HepG2 (cell line): ENCODE data around the gene PEX14. TPM values are rescaled to one million over a fixed set of nuclear protein-coding genes. Genes with fewer than 3 reads are reported as not detected.

Experiments
- ATAC-seq: fragments of 200-7000 bp; cut with Tn5 transposase; 3 replicates; pipeline ENCODE4 v1.9.1; 2020; ENCODE audit warnings: mild to moderate bottlenecking, moderate library complexity
- BruUV-seq: library from RNA; stranded (reverse); fragments of 400-500 nt; replicated peaks from 2 replicates; lab custom pipeline; 2021; lab: Mats Ljungman, UMichigan
- CTCF ChIA-PET: fragments of 300-600 bp; formaldehyde crosslinking; extraction: SDS; loops from one replicate; lab custom pipeline; 2021; ENCODE audit warnings: low total read pairs, inconsistent platforms, low intra/inter-chr PET ratio; lab: Yijun Ruan, JAX
- POLR2A ChIA-PET: fragments of 350-600 bp; sonication (Branson Sonifier 250); formaldehyde crosslinking; loops from one replicate; lab custom pipeline; 2020; ENCODE audit warnings: antibody characterized with exemption, inconsistent platforms; lab: Yijun Ruan, JAX
- DNase-seq: peaks from one replicate; pipeline ENCODE4 v3.0.0-alpha.2; 2015; ENCODE audit warnings: low spot score
- FAIRE-seq: peaks from 3 replicates; lab custom pipeline; 2011; peaks lifted over from hg19 to GRCh38; lab: Jason Lieb, UNC
- H2AFZ ChIP-seq: one replicate; pipeline ENCODE4 v1.6.1; 2011; ENCODE audit warnings: low read length, inconsistent platforms
- H3K27ac ChIP-seq: fragments of 300-600 bp; 3 replicates; pipeline ENCODE4 v1.8.0; 2011; ENCODE audit warnings: mixed run types, mild to moderate bottlenecking, mixed read lengths, low read length, inconsistent platforms; ENCODE audit not compliant: insufficient read depth; ENCODE audit errors: extremely low read length
- H3K27me3 ChIP-seq, 2 experiments: fragments of 200-600 bp in 1 of 2; 2 replicates in 1 of 2; 3 replicates in 1 of 2; pipeline versions ENCODE4 v1.6.0 to v1.8.0; 2011; ENCODE audit warnings: low read length in 2 of 2, mild to moderate bottlenecking in 2 of 2, moderate library complexity in 2 of 2, inconsistent platforms in 1 of 2; ENCODE audit not compliant: insufficient read depth in 2 of 2, control insufficient read depth in 1 of 2
- H3K36me3 ChIP-seq, 2 experiments: fragments of 200-600 bp in 1 of 2; replicated peaks in 1 of 2; 2 replicates in 1 of 2; 3 replicates in 1 of 2; pipeline versions ENCODE4 v1.5.1 to v1.8.0; 2011; ENCODE audit warnings: low read length in 2 of 2, inconsistent platforms in 1 of 2; ENCODE audit not compliant: insufficient read depth in 2 of 2, control insufficient read depth in 1 of 2
- H3K4me1 ChIP-seq: 2 replicates; pipeline ENCODE4 v1.5.1; 2012; ENCODE audit warnings: low read length, inconsistent platforms; ENCODE audit not compliant: insufficient read depth
- H3K4me2 ChIP-seq: 2 replicates; pipeline ENCODE4 v1.6.0; 2011; ENCODE audit warnings: low read depth, low read length, inconsistent platforms
- H3K4me3 ChIP-seq, 3 experiments: fragments of 200-600 bp in 1 of 3; sonication (generic), shearing (Covaris generic) in 1 of 3; replicated peaks in 1 of 3; 2 replicates each; pipeline ENCODE4 v1.5.1; 2011 to 2016; ENCODE audit warnings: low read length in 3 of 3, inconsistent platforms in 2 of 3, low read depth in 2 of 3, mild to moderate bottlenecking in 2 of 3, control low read depth in 1 of 3, mixed read lengths in 1 of 3; ENCODE audit not compliant: insufficient read depth in 1 of 3
- H3K79me2 ChIP-seq: one replicate; pipeline ENCODE4 v1.6.1; 2011; ENCODE audit warnings: low read length, inconsistent platforms; ENCODE audit not compliant: insufficient read depth
- H3K9ac ChIP-seq: 2 replicates; pipeline ENCODE4 v1.6.0; 2011; ENCODE audit warnings: mild to moderate bottlenecking, low read depth, low read length, inconsistent platforms; ENCODE audit not compliant: insufficient read depth
- H3K9me3 ChIP-seq: 2 replicates; pipeline ENCODE4 v1.5.1; 2012; ENCODE audit warnings: mild to moderate bottlenecking, low read length
- H4K20me1 ChIP-seq: 2 replicates; pipeline ENCODE4 v1.6.0; 2011; ENCODE audit warnings: inconsistent platforms, mild to moderate bottlenecking, low read length, moderate library complexity; ENCODE audit not compliant: insufficient read depth
- DNMT1 ChIP-seq: sonication (generic); formaldehyde crosslinking; IDR thresholded peaks from 2 replicates; pipeline ENCODE4 v1.5.1; 2020; ENCODE audit warnings: mild to moderate bottlenecking, missing genetic modification reagents
- NCOR1 ChIP-seq: fragments of 200-600 bp; sonication (generic); IDR thresholded peaks from 2 replicates; pipeline ENCODE4 v1.7.0; 2017; ENCODE audit warnings: antibody characterized with exemption, low read length, borderline replicate concordance
- NFE2L2 ChIP-seq: fragments of 150-350 bp; IDR thresholded peaks from 2 replicates; pipeline ENCODE4 v1.6.1; 2014; ENCODE audit warnings: low read length
- PBX2 ChIP-seq: IDR thresholded peaks from 2 replicates; pipeline ENCODE4 v1.6.1; 2016; ENCODE audit warnings: control low read depth
- SKIL ChIP-seq: sonication (generic); formaldehyde crosslinking; IDR thresholded peaks from 2 replicates; pipeline ENCODE4 v1.8.0; 2022; ENCODE audit warnings: missing genetic modification reagents, mild to moderate bottlenecking, moderate library complexity, borderline replicate concordance
- SRY ChIP-seq: sonication (generic); formaldehyde crosslinking; IDR thresholded peaks from 2 replicates; pipeline ENCODE4 v1.8.0; 2022; ENCODE audit warnings: mild to moderate bottlenecking, missing genetic modification reagents
- ZBTB40 ChIP-seq, 2 experiments: fragments of 450-650 bp in 1 of 2; sonication (generic) in 1 of 2; formaldehyde crosslinking in 1 of 2; IDR thresholded peaks; 2 replicates each; pipeline versions ENCODE4 v1.6.1 to v1.8.0; 2016 to 2022; ENCODE audit warnings: antibody characterized with exemption in 1 of 2, mild to moderate bottlenecking in 1 of 2, missing genetic modification reagents in 1 of 2
- ZC3H4 ChIP-seq: sonication (generic); formaldehyde crosslinking; IDR thresholded peaks from 2 replicates; pipeline ENCODE4 v1.4.0; 2020; ENCODE audit warnings: missing genetic modification reagents, borderline replicate concordance
- ZNF30 ChIP-seq: sonication (generic); formaldehyde crosslinking; IDR thresholded peaks from 2 replicates; pipeline ENCODE4 v1.5.0; 2020; ENCODE audit warnings: mild to moderate bottlenecking, missing genetic modification reagents
- ZNF484 ChIP-seq: sonication (generic); formaldehyde crosslinking; IDR thresholded peaks from 2 replicates; pipeline ENCODE4 v1.5.1; 2020; ENCODE audit warnings: mild to moderate bottlenecking, low read depth, missing genetic modification reagents, borderline replicate concordance
- WGBS: methylation state at CpG from one replicate; pipeline ENCODE4 v1.1.6; 2017; ENCODE audit warnings: low lambda C conversion rate; 5-methylcytosine and 5-hydroxymethylcytosine counted together
- in situ Hi-C: cut with HindIII; loops from 2 replicates; pipeline ENCODE4 v1.10.0; 2017; ENCODE audit warnings: low pct_unique_long_range_greater_than_20kb; ENCODE audit not compliant: extremely low pct_ligation_motif_present
- intact Hi-C: fragments of 100-400 bp; cut with micrococcal nuclease; formaldehyde crosslinking; loops from one replicate; pipeline ENCODE4 v1.10.0; 2022; ENCODE audit not compliant: unreplicated experiment
- polyA plus RNA-seq, 8 experiments: library from polyadenylated mRNA; depleted of rRNA in 3 of 8; stranded (reverse) in 7 of 8; unstranded in 1 of 8; fragments of >200 nt; fragmentation: Illumina TruSeq in 4 of 8; extraction: Trizol in 4 of 8; gene quantifications; 2 replicates each; pipeline versions ENCODE4 v1.2.1 to v1.2.3, GENCODE V29; 2011 to 2016; ENCODE audit warnings: low read depth in 4 of 8, missing spikeins in 1 of 8, mixed read lengths in 1 of 8; ENCODE audit not compliant: insufficient read depth in 1 of 8
- total RNA-seq, 5 experiments: library from RNA; depleted of rRNA; stranded (reverse); fragments of >200 nt; fragmentation: Illumina TruSeq; extraction: Trizol; gene quantifications; 2 replicates each; pipeline ENCODE4 v1.2.3, GENCODE V29; 2016; ENCODE audit warnings: low read depth in 1 of 5

The PEX14 gene
- total and polyA plus RNA-seq, 2 of the 13 experiments (the other 11 are each of a cell fraction or from before 2014, with no cell fraction given) = 6.5 to 9.9 TPM

GRCh38 chr1:10673109-10673711 lies 198.5 kb downstream of the PEX14 start:
- H3K4me2 ChIP-seq = no peak overlapping the region
- H3K36me3 ChIP-seq = no peaks in the 10 kb centered on the region
- peaks cover 33% of the 10 kb centered on the region for H3K4me1 ChIP-seq
- no peaks in the 10 kb centered on the region for H3K9me3 ChIP-seq
- no peak overlapping the region for H3K4me3 ChIP-seq
- H3K9ac ChIP-seq = no peak overlapping the region
- in situ Hi-C loops (no loop called here), intact Hi-C loops (no loop called here)
- no peak for FAIRE-seq
- no peak for ATAC-seq
- 91% methylated on average over 19 of the region's 19 CpGs for WGBS
- CTCF ChIA-PET = no interaction called here
- no TSS peak for BruUV-seq
- H2AFZ ChIP-seq = no peak overlapping the region
- H3K79me2 ChIP-seq = no peaks in the 10 kb centered on the region
- POLR2A ChIA-PET = no interaction called here
- DNase-seq = no peak
- no peaks in the 10 kb centered on the region for H4K20me1 ChIP-seq
- no peak overlapping the region for H3K27ac ChIP-seq
- no peaks in the 10 kb centered on the region for H3K27me3 ChIP-seq
- TF ChIP-seq SRY (CRISPR knock-in tag) = no peak
- TF ChIP-seq NCOR1 = no peak
- no peak for TF ChIP-seq PBX2 (CRISPR knock-in tag)
- no peak for TF ChIP-seq DNMT1 (CRISPR knock-in tag)
- TF ChIP-seq NFE2L2 = no peak
- TF ChIP-seq ZNF484 (CRISPR knock-in tag) = no peak
- no peak for TF ChIP-seq ZNF30 (CRISPR knock-in tag)
- no peak for TF ChIP-seq ZC3H4 (CRISPR knock-in tag)
- TF ChIP-seq SKIL (CRISPR knock-in tag) = no peak
- no peak for TF ChIP-seq ZBTB40 (IDR thresholded peaks at IDR 0.05)
- TF ChIP-seq ZBTB40 (CRISPR knock-in tag; IDR thresholded peaks at IDR 0.05) = no peak
